Measurements from ENCODE around the gene ACTR1B. TPM values are rescaled to one million over a fixed set of nuclear protein-coding genes. Genes with fewer than 3 reads are reported as not detected.

Gene ACTR1B
- polyA plus RNA-seq, 1 of the 3 experiments (the other 2 are of a cell fraction): 51.5 TPM

- Histone ChIP-seq H3K79me2 (ENCODE audit: insufficient read depth) (no peaks in the 10 kb centered on the region), H3K9ac (no peak within 1 kb of the TSS), H3K4me3 (ENCODE audit: low read depth in 2 of 2, low read length in 1 of 2) (no peak within 1 kb of the TSS), H3K4me1 (ENCODE audit: control insufficient read depth in 1 of 2, insufficient read depth in 2 of 2, low read depth in 1 of 2, low read length in 1 of 2) (peaks cover 0 to 2% of the 10 kb centered on the region in 2 experiments; a peak in 1 of 4 replicates), H3K27me3 (ENCODE audit: insufficient read depth) (no peaks in the 10 kb centered on the region), H4K20me1 (ENCODE audit: insufficient read depth) (no peaks in the 10 kb centered on the region), H3K9me3 (no peaks in the 10 kb centered on the region), H3K27ac (ENCODE audit: low read depth in 2 of 2, low read length in 1 of 2) (no peak within 1 kb of the TSS), H3K36me3 (replicated peaks in 1 of 2; ENCODE audit: control insufficient read depth in 1 of 2, insufficient read depth in 2 of 2, low read length in 1 of 2) (no peaks in the 10 kb centered on the region), H3K9me2 (no peaks in the 10 kb centered on the region), H2AFZ (ENCODE audit: low read depth) (no peak within 1 kb of the TSS), H3K4me2 (no peak within 1 kb of the TSS), H3F3A (replicated peaks; ENCODE audit: insufficient read depth) (peaks cover 1% of the 10 kb centered on the region)
- ChIA-PET CTCF (interaction anchor here (1.4 to 1.8 kb wide), 4 partner anchors 15 to 79 kb away, joined by 4 to 7 read pairs (median 6); no protein-coding TSS in a partner anchor), POLR2A (no interaction called here)
- no peak for DNase-seq
- 91% methylated on average over 6 of the region's 6 CpGs for WGBS (ENCODE audit: low lambda C conversion rate)
- TF ChIP-seq IRF3 (IDR thresholded peaks at IDR 0.05; ENCODE audit: low read depth, low read length): no peak
- TF ChIP-seq RFX5 (IDR thresholded peaks at IDR 0.05; ENCODE audit: low read length): no peak
- no peak for TF ChIP-seq FOSL2 (IDR thresholded peaks at IDR 0.05; ENCODE audit: borderline replicate concordance, low read depth)
- TF ChIP-seq GABPA (IDR thresholded peaks at IDR 0.05; ENCODE audit: low read depth): no peak
- TF ChIP-seq NRF1 (IDR thresholded peaks at IDR 0.05; ENCODE audit: low read depth, low read length): no peak
- TF ChIP-seq, protein P1, sequence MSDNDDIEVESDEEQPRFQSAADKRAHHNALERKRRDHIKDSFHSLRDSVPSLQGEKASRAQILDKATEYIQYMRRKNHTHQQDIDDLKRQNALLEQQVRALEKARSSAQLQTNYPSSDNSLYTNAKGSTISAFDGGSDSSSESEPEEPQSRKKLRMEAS (IDR thresholded peaks at IDR 0.05; ENCODE audit: low read depth): no peak
- no peak for TF ChIP-seq FOXJ3 (CRISPR knock-in tag; IDR thresholded peaks at IDR 0.05)
- no peak for TF ChIP-seq MXI1 (IDR thresholded peaks at IDR 0.05; ENCODE audit: low read depth, low read length)
- TF ChIP-seq EZH2phosphoT487 (IDR thresholded peaks at IDR 0.05; ENCODE audit: borderline replicate concordance, low read depth): no peak
- TF ChIP-seq USF2 (IDR thresholded peaks at IDR 0.05; ENCODE audit: borderline replicate concordance, low read depth, low read length): no peak
- TF ChIP-seq GATA2 (CRISPR knock-in tag; IDR thresholded peaks at IDR 0.05): no peak
- TF ChIP-seq, protein P2, sequence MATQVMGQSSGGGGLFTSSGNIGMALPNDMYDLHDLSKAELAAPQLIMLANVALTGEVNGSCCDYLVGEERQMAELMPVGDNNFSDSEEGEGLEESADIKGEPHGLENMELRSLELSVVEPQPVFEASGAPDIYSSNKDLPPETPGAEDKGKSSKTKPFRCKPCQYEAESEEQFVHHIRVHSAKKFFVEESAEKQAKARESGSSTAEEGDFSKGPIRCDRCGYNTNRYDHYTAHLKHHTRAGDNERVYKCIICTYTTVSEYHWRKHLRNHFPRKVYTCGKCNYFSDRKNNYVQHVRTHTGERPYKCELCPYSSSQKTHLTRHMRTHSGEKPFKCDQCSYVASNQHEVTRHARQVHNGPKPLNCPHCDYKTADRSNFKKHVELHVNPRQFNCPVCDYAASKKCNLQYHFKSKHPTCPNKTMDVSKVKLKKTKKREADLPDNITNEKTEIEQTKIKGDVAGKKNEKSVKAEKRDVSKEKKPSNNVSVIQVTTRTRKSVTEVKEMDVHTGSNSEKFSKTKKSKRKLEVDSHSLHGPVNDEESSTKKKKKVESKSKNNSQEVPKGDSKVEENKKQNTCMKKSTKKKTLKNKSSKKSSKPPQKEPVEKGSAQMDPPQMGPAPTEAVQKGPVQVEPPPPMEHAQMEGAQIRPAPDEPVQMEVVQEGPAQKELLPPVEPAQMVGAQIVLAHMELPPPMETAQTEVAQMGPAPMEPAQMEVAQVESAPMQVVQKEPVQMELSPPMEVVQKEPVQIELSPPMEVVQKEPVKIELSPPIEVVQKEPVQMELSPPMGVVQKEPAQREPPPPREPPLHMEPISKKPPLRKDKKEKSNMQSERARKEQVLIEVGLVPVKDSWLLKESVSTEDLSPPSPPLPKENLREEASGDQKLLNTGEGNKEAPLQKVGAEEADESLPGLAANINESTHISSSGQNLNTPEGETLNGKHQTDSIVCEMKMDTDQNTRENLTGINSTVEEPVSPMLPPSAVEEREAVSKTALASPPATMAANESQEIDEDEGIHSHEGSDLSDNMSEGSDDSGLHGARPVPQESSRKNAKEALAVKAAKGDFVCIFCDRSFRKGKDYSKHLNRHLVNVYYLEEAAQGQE (IDR thresholded peaks at IDR 0.05; ENCODE audit: low read depth, low read length): no peak
- no peak for TF ChIP-seq SMC3 (IDR thresholded peaks at IDR 0.05; ENCODE audit: low read depth, low read length)
- no peak for TF ChIP-seq RXRA (IDR thresholded peaks at IDR 0.05; ENCODE audit: borderline replicate concordance, low read depth)
These were observed 5.6 kb upstream of the ACTR1B start, which contains the start of gene C2orf92 for GRCh38 chr2:97669448-97669847. C2orf92 (plus strand) TSS chr2:97669713; CDS start chr2:97669789, 76 bp downstream.
